GM21526 (cell line): ENCODE measurements around the gene ADAMTS7.
A peak's percentile ranks its signal among the peaks of the same experiment; 100 is the strongest.
"Not testable (repeated sequence)": the region's sequence is repeated elsewhere in the genome, so short reads cannot be mapped to it uniquely, and the experiment has no call there.

Source experiments
- ATAC-seq: cut with Tn5 transposase; IDR thresholded peaks from one replicate; pipeline ENCODE4 v1.9.1; 2021; ENCODE audit warnings: moderate library complexity; ENCODE audit not compliant: unreplicated experiment, low FRiP score

ADAMTS7 gene

DNA sequence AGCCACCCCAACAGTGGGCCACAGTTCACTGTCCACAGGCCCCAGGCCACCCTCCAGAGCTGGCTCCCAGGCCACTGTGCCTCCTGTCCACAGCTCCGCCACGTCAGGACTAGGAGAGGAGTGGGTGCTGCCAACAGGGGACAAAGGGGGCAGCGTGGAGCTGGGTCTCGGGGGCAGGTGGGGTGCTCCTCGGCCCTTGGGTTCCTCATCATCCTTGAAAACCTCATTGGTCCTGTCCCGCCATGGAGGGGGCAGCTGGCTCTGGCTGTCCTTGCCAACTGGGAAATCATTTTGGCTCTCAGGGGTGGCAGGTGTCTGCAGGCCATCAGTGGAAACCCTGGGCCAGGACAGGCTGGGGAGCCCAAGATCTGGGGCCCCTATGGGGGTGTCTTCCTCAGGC lies 45.2 kb downstream of the ADAMTS7 start:
- ATAC-seq: no peak

DNA sequence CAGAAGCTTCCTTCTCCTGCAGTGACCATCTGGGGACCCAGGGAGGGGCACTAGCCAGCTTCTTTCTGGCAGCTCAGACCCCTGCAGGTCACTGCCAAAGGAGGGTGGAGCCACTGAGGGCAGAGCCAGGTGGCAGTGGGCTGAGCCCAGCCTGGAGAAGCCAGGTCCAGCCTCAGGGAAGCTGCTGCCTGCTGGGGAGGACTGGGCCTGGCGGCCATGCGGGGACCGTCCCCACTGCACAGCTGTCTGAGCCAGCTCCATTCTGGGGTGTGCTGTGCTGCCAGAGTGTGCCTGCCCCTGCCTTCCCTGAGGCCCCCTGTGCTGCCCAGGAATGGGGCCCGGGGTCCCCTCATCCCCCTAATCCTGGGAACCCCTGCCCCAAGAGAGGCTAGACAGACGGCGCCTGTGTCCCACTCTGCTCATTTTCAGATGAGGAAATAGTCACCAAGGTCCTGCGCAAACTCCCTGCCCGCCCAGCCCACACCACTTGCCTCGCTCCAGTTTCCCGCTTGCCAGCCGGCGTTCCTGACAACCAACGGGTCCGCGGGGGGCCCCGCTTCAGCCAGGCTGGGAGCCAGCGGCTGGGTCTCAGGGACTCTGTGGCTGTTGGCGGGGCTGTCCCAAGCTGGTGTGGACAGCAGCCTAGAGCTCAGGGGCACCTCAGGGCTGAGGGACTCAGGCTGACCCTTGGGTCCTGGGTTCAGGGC lies 46.0 kb downstream of the ADAMTS7 start:
- not testable (repeated sequence) for ATAC-seq

DNA sequence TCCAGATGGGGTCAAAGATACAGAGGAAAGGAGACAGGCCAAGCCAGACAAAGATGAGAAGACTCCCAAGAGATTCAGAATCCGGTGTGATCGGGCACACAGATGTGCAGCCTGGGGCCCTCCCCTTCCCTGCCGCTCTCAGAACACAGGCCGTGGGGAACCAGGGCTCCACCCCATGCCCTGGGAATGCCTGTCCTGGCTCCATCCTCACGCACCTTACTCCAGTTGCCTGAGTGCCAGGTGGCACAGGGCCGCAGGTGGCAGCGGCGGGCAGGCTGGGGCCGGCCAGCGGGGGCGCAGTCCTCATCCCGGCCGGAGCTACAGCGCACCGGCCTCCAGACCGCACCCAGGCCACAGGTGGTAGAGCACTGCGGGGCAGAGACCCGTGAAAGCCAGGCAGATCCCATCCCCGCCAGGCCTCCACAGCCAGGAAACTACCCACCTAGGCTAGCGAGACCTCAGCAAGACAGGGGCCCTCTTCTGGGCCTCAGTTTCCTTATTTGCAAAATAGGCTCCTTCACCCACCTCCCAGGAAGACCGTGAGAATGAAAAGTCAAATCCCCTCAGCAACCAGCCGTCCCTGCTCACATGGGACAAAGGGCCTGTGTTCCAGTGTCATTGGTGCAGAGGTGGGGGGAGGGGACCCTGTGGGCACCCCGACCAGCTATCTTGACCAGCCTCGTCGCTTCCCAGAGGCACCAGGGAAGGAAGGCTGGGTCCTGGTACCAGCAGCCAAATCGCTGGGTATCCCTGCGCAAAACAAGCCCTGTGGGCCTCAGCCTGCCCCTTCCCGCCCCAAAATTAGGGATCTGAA lies 46.7 kb downstream of the ADAMTS7 start:
- not testable (repeated sequence) for ATAC-seq

DNA sequence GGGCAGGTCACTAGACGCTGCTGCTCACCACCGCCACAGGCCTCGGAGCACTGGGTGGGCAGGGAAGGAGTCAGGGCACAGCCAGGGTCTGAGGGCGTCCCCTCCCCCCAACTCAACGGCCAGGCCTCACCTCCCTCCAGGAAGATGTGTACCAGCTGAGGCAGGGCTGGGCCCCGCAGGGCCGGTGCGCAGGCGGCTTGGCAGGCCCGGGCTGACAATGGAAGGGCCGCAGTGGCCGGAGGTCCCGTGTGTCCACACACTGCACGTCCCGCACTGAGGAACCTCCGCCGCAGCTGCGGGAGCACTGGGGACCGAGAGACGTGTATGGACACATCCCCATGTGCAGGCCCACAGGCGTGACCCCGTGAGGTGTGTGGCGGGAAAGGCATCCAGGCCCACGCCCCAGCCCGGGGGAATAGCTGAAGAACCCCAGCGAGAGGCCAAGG lies 47.4 kb downstream of the ADAMTS7 start:
- no peak for ATAC-seq

DNA sequence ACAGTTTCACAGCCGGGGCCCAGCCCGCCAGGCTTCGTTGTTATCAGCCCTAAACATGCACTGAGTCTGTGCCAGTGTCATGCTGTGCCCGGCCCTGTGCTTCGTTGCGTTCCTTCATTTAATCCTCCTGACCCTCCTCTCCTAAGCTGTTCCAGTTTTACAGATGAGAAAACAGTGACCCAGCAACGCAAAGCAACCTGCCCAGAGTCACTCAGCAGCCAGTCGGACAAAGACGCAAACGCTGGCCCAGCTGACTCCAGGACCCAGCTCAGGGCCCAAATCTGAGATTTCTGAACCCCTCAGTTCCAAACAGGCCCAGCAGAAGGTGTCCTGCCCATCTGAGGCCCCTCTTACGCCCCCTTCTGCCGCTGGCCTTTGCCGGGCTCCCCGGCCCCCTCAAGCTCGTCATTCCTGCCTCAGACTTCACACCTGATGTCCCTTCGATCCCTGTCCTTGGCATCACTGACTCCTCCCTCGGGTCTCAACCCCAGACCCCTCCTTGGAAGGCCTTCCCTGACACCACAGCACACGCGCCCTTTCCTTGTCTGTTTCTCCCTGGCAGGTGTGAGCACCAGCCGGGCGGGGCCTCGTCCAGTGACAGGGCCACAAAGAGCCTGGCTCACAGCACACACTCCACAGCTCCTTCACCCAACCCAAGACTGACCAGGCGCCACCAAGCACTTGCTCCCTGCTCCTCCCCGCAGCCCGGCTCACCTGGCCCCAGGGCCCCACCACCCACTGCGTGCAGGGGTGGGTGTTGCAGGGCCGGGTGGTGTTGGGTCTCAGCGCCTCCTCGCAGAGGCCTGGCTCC lies 48.1 kb downstream of the ADAMTS7 start:
- ATAC-seq: no peak

DNA sequence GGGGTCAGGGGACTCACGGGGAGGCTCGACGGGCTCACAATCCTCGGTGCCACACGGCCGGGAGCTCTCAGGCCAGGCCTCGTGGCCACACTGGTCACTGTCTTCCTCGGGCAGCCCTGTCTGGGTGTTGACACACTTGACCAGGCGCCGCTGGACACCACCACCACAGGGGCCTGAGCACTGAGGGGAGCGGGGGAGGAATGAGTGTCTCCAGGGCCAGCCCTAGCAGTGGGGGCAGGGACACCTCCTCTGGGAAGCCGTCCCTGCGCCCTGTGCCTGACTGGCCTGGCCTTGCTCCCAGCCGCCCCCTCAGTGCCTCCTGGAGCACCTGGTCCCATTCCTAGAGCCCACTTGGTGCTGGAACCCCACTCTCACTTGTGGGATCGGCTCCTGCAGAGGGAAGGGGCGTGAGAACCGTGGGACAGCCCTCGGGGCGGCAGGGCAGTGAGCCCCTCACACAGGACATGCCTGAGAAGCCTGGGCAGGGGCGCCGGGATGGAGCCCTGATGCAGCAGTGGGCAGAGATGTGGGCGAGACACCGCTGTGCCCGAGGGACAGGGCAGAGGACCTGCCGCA lies 48.8 kb downstream of the ADAMTS7 start:
- ATAC-seq: not testable (repeated sequence)

DNA sequence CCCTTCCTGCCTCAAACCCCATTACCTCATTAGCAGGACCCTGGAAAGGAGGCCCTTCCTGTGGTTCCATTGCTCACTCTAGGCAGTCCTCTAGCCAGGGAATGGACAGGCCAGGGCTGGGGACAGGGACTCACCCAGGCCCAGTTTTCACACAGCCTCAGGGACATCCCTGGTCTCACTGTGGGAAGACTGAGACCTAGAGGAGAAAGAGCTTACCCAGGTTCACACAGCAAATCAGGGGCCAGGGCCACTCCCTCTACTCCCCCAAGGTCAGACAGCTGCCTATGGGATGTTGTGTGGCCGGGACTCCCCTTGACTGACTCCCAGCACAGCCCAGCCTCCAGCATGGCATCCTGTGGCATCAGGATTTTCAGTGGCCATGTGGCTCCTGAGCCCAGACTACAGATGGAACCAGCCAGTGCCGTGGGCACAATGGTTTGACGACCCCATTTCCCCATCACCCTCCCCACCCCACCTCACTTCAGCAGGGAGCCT lies 49.3 kb downstream of the ADAMTS7 start:
- no peak for ATAC-seq

DNA sequence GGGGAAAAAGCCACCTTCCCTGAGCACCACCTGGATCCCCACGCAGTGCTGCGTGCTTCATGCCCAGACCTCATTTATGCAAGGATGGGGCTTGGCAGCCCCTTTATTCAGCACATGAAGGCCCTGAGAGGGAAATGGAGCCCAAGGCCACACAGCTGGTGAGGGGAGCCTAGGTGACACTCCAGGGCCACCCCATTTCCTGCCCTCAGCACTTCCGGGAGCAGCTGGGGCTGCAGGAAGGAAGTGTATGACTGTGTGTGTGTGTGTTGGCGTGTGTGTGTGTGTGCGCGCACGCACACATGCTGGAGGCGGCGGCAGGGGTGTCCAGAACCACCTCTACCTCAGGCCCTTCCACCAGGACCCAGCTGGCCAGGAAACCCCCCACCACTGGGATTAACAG lies 49.8 kb downstream of the ADAMTS7 start:
- peak; percentile 57 for ATAC-seq

DNA sequence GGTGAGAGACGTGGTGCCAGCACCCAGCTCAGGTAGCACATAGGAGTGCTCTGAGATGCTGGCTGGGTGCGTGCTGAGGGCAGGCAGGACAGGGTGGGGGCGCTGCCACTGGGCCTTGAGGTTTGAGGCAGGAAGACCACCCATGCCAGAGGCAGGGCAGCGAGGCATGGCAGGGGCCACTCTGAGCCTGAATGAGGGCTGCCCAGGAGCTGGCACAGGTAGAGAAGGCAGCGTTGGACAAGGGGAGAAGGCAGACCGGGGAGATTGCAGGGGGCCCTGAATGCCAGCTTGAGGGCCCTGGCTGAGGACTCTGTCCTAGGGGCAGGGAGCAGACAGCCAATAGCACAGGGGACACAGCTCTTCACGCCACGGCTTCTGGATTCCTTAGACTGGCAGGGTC lies 50.2 kb downstream of the ADAMTS7 start:
- no peak for ATAC-seq

DNA sequence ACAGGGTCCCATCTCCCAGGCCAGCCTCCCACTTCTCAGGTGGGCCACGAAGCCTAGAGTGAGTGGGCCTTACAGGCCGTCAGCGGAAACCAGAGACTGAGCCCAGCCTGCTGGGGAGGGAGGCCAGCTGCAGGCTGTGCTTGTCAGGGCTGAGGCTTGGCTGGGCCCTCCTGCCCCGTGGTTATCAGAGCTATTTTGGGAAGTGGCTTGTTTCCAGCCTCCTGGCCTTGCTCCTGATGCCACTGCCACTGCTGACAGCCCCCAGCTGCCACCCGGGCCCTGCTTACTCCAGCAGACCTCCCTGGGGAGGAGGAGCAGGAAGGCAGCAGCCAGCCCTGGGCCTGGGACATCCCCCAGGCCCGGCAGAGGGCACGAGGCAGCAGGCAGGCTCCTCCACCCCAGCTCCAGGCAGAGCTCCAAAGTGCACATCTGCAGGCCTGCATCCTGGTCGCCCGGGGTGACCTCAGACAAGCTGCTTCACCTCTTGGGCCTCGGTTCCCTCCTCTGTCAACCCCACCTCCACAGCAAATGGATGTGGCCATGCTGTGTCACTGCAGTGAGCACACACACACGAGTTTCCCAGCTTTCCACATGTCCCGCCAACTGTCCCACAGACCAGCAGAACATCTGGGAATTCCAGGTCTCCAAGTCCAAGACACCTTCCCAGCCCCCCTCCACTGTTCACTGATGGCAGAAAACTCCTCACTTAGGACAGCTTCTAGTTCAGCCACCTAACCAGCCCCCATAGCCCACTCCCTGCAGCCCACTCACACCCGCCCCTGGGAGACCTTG lies 51.0 kb downstream of the ADAMTS7 start:
- not testable (repeated sequence) for ATAC-seq

DNA sequence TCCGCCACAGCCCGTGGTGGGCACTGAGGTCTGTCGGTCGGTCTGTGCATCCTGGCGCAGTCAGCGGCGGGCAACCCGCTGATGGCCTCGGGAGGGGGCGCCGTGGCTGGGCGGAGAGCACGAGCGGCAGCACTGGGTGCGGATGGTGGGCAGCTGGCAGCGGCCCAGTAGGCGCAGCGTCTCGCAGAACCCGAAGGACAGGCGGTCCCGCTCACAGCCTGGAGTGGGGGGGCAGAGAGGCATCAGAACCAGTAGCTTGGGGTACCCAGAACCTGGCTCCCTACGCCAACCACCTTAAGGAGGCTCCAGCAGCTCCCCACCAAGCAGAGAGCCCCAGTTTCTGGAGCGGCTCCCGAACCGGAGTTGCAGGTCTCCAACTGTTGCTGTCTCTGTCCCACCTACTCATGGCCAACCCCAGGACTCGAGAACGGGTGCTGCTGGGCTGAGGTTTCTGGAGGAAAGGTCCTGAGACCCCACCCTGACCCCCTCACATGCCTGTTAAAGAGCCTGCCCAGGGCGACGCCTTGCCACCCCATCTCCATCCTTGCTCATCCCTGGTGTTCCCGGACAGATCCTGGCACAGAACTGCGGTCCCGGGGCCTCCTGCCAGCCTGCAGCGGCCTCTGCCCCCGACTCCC lies 51.8 kb downstream of the ADAMTS7 start:
- ATAC-seq: not testable (repeated sequence)

DNA sequence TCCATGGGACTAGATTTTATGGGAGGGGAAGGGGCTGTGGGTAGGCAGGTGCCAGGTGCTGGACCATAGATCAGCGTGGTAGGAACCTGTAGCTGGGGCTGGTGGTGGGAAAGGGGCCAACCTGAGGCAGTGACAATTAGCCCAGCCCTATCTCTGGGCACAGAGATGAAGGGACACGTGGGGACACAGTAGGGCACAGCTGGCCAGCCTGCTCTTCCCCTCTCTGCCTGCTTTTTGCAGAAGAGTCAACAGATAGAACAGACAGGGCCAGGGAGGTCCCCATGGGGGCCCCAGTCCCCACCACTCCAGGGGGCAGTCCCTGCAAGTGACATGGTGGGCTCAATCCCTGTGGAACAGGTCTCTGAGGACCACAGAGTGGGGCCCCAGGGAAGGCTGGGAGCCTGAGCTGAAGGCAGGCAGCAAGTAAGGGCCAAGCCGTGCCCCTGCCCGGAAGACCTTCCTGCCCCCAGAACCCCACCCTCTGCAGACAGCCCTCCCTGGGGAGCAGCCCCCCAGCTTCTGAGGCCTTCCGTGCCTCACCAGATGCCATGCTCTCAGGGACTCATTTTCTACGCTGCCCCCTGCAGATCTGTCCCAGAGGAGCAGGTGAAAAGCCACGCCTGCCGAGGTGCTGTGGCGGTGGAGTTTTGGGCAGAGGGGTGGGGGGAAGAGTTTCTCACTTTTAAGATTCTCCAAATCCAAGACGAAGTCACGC lies 52.6 kb downstream of the ADAMTS7 start:
- not testable (repeated sequence) for ATAC-seq

DNA sequence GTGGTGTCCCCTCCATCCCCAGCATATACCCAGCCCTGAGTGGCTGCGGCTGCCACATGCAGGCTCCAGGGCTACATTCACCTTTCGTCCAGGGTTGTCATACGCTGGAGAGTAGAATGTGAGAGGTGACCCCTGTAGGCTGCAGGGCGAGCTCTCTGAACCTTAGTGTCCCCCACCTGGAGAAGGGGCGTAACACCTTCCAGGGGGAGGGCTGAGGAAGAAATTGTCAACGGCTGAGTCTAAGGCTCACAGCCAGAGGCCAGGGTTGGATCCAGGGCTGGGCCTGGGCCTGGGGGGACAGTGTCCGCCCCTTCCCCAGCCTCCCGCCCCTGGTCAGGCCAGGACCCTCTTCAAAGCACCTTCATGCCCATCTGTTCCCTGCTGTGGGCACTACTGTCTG lies 53.2 kb downstream of the ADAMTS7 start:
- ATAC-seq: not testable (repeated sequence)

DNA sequence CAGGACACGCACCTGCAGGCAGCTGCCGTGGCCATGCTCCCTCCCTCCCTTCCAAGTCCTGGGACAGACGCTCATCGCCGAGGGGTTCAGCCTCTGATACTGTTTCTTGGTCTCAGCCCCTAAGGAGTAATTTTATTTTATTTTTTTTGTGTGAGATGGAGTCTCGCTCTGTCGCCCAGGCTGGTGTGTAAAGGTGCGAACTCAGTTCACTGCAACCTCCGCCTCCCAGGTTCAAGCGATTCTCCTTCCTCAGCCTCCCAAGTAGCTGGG lies 53.7 kb downstream of the ADAMTS7 start:
- ATAC-seq: no peak

DNA sequence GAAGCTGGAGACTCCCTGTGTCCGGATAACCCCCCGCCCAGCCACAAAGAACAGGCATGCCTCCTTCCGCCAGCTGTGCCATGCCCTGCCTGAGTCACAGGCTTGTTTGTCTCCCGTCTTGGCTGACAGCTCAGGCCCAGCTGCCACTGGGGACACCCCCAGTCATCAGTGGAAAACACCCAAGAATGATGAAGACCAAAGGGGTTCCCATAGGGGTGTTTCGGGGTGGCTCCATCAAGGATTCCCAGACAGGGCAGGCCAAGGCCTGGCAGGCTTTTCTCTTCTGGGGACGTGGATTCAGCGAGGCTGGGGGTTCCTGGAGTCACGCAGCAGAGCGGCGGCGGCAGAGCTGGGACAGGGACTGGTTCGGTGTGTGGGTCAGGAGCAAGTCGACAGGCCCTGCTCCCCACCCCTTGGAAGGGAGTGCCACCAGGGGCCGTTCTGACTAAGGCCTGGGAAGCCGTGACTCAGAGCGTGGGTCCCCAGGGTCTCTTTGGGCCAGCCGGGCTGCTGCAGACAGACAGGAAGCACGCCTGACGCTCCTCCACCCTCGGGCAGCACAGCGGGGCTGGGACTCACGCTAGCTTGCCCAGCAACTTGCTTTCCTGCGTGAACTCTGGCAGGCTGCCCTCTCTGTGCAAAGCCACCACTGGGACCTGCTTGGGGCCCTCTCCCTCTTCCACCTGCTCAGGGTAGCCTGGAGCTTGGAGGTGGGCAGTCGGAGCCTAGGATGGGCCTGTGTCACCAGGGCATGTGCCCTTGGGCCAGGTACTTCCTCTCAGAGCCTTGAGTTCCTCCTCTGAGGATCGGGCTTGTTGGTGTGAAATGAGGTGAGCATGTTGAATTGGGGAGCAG lies 54.3 kb downstream of the ADAMTS7 start:
- not testable (repeated sequence) for ATAC-seq

DNA sequence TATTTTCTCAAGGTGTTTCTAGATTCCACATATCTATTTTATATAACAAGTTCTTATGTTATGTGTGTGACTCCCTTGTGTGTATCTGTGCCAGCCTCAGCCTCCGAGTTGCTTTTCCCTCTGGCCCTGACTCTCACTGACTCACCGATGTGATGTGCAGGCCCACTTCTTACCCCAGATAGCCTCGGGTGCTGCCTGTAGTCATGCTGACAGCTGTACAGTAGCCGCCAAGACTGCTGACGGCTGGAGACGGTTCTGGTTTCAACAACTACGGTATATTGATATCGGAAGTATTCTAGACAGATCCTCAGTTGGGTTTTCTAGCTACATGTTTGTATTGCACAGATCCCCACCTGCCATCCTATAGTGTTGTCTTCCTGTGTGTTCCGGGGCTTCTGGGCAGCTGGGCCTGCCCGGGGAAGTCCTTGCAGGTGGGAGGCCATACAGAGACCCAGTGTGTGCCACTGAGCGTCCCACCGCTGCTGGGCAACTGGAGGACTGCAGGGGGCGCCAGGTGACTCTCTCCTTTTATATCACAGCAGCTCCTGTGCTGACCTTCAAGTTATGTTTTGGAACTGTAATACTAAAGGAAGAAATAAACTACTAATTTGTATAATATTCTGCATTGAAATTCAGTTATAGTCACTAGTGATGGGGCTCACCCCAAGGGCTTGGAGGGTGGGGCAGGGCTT lies 55.2 kb downstream of the ADAMTS7 start:
- not testable (repeated sequence) for ATAC-seq

DNA sequence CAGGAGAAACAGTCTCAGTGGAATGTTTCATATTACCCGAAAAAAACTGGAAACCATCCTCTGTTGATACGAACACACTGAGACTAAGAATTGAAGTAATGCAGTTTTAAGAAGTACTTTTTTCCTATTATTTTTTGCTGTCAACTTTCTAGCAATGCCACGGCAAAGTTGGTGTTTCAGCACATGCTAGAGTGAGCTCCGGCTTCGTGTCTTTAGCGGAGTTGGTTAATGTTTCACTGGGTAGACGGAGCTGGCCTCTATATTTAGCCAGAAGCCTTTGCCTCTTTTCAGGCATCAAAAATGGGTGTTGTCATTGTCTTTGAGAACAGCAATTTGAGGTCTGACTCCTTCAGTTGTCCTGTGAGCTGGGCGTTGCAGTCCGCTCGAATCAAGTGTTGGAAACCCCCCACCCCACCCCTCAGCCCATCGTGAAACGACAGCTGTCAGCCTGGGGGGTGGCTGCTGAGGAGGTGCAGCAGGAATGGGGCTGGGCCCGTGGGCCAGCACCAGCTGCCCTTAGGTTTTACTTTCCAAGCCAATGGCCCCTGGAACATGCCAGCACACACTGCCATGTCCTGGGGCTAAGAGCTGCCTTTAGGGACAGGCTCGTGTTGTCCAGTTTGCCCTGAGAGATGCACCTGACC lies 56.5 kb downstream of the ADAMTS7 start:
- ATAC-seq: not testable (repeated sequence)
